B cell (primary cell): ENCODE results near the gene ALPK3. TPM values are rescaled to one million over a fixed set of nuclear protein-coding genes. Genes with fewer than 3 reads are reported as not detected.

Experiments
- ATAC-seq: fragments of 200-7000 bp; cut with Tn5 transposase; one replicate; pipeline ENCODE4 v1.10.0; 2021; ENCODE audit warnings: low read depth, mild to moderate bottlenecking, moderate number of reproducible peaks, moderate library complexity
- CTCF ChIA-PET: fragments of 350-600 bp; sonication (Branson Sonifier 250); formaldehyde crosslinking; loops from one replicate; lab custom pipeline; 2021; ENCODE audit warnings: antibody characterized with exemption, inconsistent platforms; lab: Charles Lee
- POLR2A ChIA-PET: fragments of 350-600 bp; sonication (Branson Sonifier 250); formaldehyde crosslinking; loops from one replicate; lab custom pipeline; 2021; ENCODE audit warnings: antibody characterized with exemption; lab: Charles Lee
- DNase-seq: peaks from one replicate; pipeline ENCODE4 v3.0.0; 2013
- H2AFZ ChIP-seq: 2 replicates; pipeline ENCODE4 v1.6.1; 2012; ENCODE audit warnings: mild to moderate bottlenecking, low read depth, low read length; ENCODE audit not compliant: insufficient read depth, poor library complexity, severe bottlenecking
- H3K27ac ChIP-seq, 2 donors: 1 replicate in 1 of 2; 2 replicates in 1 of 2; pipeline ENCODE4 v1.5.1; 2012 to 2013; ENCODE audit warnings: low read length in 2 of 2, mild to moderate bottlenecking in 2 of 2, moderate library complexity in 1 of 2
- H3K27me3 ChIP-seq, 4 experiments: fragments of 200-600 bp in 1 of 4; sonication (generic) in 1 of 4; replicated peaks in 1 of 4; 1 replicate in 2 of 4; 2 replicates in 2 of 4; pipeline versions ENCODE4 v1.6.1 to v1.7.0; 2013 to 2016; ENCODE audit warnings: low read length in 3 of 4, mild to moderate bottlenecking in 2 of 4, mixed read lengths in 1 of 4, moderate library complexity in 1 of 4; ENCODE audit not compliant: insufficient read depth in 4 of 4, control insufficient read depth in 3 of 4; ENCODE audit errors: control extremely low read depth in 1 of 4
- H3K36me3 ChIP-seq, 2 experiments: replicated peaks in 1 of 2; 1 replicate in 1 of 2; 2 replicates in 1 of 2; pipeline versions ENCODE4 v1.6.1 to v1.7.1; 2013; ENCODE audit warnings: low read length in 1 of 2; ENCODE audit not compliant: insufficient read depth in 2 of 2, control insufficient read depth in 1 of 2; ENCODE audit errors: control extremely low read depth in 1 of 2, extremely low read depth in 1 of 2
- H3K4me1 ChIP-seq, 2 donors: fragments of 200-600 bp in 1 of 2; sonication (generic) in 1 of 2; 1 replicate in 1 of 2; 2 replicates in 1 of 2; pipeline versions ENCODE4 v1.5.1 to v1.6.1; 2013 to 2017; ENCODE audit warnings: low read length in 2 of 2; ENCODE audit not compliant: control insufficient read depth in 2 of 2, insufficient read depth in 2 of 2
- H3K4me2 ChIP-seq: replicated peaks from 2 replicates; pipeline ENCODE3; 2012; ENCODE audit warnings: mild to moderate bottlenecking, low read depth, low read length; ENCODE audit not compliant: poor library complexity, severe bottlenecking
- H3K4me3 ChIP-seq, 5 experiments: fragments of 200-600 bp in 1 of 5; sonication (generic) in 1 of 5; 1 replicate in 3 of 5; 2 replicates in 2 of 5; pipeline versions ENCODE4 v1.5.1 to v1.7.0; 2011 to 2016; ENCODE audit warnings: low read length in 4 of 5, mild to moderate bottlenecking in 4 of 5, low read depth in 2 of 5, control low read depth in 1 of 5, moderate library complexity in 1 of 5; ENCODE audit not compliant: insufficient read depth in 1 of 5; ENCODE audit errors: control extremely low read depth in 1 of 5, extremely low read depth in 1 of 5
- H3K79me2 ChIP-seq: fragments of 200-600 bp; sonication (generic); one replicate; pipeline ENCODE4 v1.6.0; 2016; ENCODE audit warnings: low read length; ENCODE audit not compliant: control insufficient read depth, insufficient read depth
- H3K9ac ChIP-seq: fragments of 200-600 bp; sonication (generic); 2 replicates; pipeline ENCODE4 v1.6.1; 2017; ENCODE audit warnings: mild to moderate bottlenecking, low read length, moderate library complexity
- H3K9me3 ChIP-seq, 3 donors: one replicate each; pipeline versions ENCODE4 v1.6.1 to v1.7.1; 2013; ENCODE audit warnings: low read length in 2 of 3; ENCODE audit not compliant: control insufficient read depth in 2 of 3, insufficient read depth in 1 of 3; ENCODE audit errors: control extremely low read depth in 1 of 3
- H4K20me1 ChIP-seq: 2 replicates; pipeline ENCODE4 v1.6.0; 2012; ENCODE audit warnings: mild to moderate bottlenecking, low read length; ENCODE audit not compliant: insufficient read depth, control insufficient read depth, poor library complexity, severe bottlenecking
- H3K27ac Mint-ChIP-seq: one replicate; pipeline ENCODE4 v1.8.0; 2021; ENCODE audit warnings: mixed read lengths
- H3K27me3 Mint-ChIP-seq: one replicate; pipeline ENCODE4 v1.8.0; 2021; ENCODE audit warnings: mixed read lengths
- H3K4me1 Mint-ChIP-seq: one replicate; pipeline ENCODE4 v1.8.0; 2021; ENCODE audit warnings: mixed read lengths
- H3K4me3 Mint-ChIP-seq: one replicate; pipeline ENCODE4 v1.8.0; 2021; ENCODE audit warnings: mixed read lengths
- H3K9me3 Mint-ChIP-seq: one replicate; pipeline ENCODE4 v1.8.0; 2022; ENCODE audit warnings: mixed read lengths; ENCODE audit not compliant: insufficient read depth
- EZH2 ChIP-seq: IDR thresholded peaks from 2 replicates; pipeline ENCODE4 v1.6.1; 2012; ENCODE audit warnings: borderline replicate concordance, low read depth, mild to moderate bottlenecking, moderate library complexity, low read length; ENCODE audit not compliant: insufficient read depth, poor library complexity, severe bottlenecking
- WGBS: methylation state at CpG from one replicate; pipeline ENCODE4 v1.1.5; 2013; ENCODE audit warnings: missing lambda C conversion rate; ENCODE audit not compliant: insufficient coverage; 5-methylcytosine and 5-hydroxymethylcytosine counted together
- intact Hi-C: fragments of 100-400 bp; cut with micrococcal nuclease; formaldehyde crosslinking; loops from one replicate; pipeline ENCODE4 v1.10.0; 2022
- polyA plus RNA-seq: library from polyadenylated mRNA; depleted of rRNA; stranded (reverse); fragments of >200 nt; gene quantifications from 2 replicates; pipeline ENCODE4 v1.2.3, GENCODE V29; 2012
- total RNA-seq, 2 donors: library from RNA; stranded (reverse); fragments of 120-200 nt in 1 of 2; gene quantifications; 1 replicate in 1 of 2; 2 replicates in 1 of 2; pipeline versions ENCODE4 v1.2.3 to v1.2.4, GENCODE V29; 2013 to 2022
- TF ChIP-seq, protein P1 (sequence below): fragments of 200-600 bp; IDR thresholded peaks from one replicate; pipeline ENCODE4 v1.8.0; 2022; ENCODE audit warnings: antibody characterized with exemption, mild to moderate bottlenecking

Gene ALPK3
- total and polyA plus RNA-seq, 2 donors (not counting 1 experiment from before 2014, with no cell fraction given) = 0.07 to 0.15 TPM

DNA sequence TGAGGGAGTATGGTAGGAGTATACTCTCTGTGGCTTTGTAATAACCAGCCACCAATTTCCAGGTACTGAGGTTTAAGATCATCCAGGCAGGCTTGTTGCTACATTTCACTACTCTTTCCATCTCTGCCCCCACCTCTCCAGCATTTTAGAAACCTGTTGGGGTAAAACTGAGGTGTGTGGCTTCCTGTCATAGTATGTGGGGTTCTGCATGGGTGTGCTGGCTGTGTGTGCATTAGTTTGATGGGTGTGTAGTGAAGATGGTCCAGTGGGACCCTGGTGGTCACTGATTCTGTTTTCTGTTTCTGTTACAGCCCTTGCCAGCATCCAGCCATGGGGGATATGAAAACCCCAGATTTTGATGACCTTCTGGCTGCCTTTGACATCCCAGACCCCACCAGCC, 34.8 kb upstream of the ALPK3 start:
- intact Hi-C loops = no loop called here

DNA sequence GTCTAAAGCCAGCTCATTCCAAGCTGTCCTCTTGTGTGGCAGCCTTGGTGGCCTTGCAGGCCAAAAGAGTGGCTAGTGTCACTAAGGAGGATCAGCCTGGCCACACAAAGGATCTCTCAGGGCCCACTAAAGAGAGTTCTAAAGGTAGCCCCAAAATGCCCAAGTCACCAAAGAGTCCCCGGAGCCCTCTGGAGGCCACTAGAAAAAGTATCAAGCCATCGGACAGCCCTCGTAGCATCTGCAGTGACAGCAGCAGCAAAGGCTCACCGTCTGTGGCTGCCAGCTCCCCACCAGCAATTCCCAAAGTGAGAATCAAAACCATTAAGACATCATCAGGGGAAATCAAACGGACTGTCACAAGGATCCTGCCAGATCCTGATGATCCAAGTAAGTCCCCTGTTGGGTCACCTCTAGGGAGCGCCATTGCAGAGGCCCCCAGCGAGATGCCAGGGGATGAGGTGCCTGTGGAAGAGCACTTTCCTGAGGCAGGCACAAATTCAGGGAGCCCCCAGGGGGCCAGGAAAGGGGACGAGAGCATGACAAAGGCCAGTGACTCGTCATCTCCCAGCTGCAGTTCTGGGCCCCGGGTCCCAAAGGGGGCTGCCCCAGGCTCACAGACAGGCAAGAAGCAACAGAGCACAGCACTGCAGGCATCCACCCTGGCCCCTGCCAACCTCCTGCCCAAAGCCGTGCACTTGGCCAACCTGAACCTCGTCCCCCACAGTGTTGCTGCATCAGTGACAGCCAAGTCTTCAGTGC, 33.5 kb upstream of the ALPK3 start:
- TF ChIP-seq, protein P1, sequence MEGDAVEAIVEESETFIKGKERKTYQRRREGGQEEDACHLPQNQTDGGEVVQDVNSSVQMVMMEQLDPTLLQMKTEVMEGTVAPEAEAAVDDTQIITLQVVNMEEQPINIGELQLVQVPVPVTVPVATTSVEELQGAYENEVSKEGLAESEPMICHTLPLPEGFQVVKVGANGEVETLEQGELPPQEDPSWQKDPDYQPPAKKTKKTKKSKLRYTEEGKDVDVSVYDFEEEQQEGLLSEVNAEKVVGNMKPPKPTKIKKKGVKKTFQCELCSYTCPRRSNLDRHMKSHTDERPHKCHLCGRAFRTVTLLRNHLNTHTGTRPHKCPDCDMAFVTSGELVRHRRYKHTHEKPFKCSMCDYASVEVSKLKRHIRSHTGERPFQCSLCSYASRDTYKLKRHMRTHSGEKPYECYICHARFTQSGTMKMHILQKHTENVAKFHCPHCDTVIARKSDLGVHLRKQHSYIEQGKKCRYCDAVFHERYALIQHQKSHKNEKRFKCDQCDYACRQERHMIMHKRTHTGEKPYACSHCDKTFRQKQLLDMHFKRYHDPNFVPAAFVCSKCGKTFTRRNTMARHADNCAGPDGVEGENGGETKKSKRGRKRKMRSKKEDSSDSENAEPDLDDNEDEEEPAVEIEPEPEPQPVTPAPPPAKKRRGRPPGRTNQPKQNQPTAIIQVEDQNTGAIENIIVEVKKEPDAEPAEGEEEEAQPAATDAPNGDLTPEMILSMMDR = no peak
- TF ChIP-seq EZH2 = no peak
- Mint-ChIP-seq H3K27ac (peak overlapping the region; percentile 41), H3K27me3 (no peaks in the 10 kb centered on the region), H3K4me1 (peaks cover 41% of the 10 kb centered on the region), H3K4me3 (no peak overlapping the region), H3K9me3 (no peaks in the 10 kb centered on the region)
- peaks cover 0 to 68% of the 10 kb centered on the region in 2 experiments for H3K36me3 ChIP-seq
- no peak for ATAC-seq
- peaks cover 95% of the 10 kb centered on the region for H4K20me1 ChIP-seq
- no peak overlapping the region for H3K9ac ChIP-seq
- intact Hi-C loops = no loop called here
- POLR2A ChIA-PET = no interaction called here
- peaks cover 8 to 14% of the 10 kb centered on the region in 2 donors for H3K4me1 ChIP-seq
- DNase-seq = no peak
- no peak overlapping the region for H3K4me3 ChIP-seq
- peaks cover 98% of the 10 kb centered on the region for H3K79me2 ChIP-seq
- H2AFZ ChIP-seq = no peak overlapping the region
- H3K27ac ChIP-seq = no peak overlapping the region
- CTCF ChIA-PET = interaction anchor here (0.9 to 1.1 kb wide), 2 partner anchors 68 to 195 kb away, joined by 3 read pairs; partner anchors contain the start of gene SEC11A
- H3K9me3 ChIP-seq = no peaks in the 10 kb centered on the region
- H3K4me2 ChIP-seq = no peak overlapping the region
- 95% methylated on average over 12 of the region's 12 CpGs for WGBS
- no peaks in the 10 kb centered on the region for H3K27me3 ChIP-seq

More for the DNA sequence above, 34.8 kb upstream of the ALPK3 start:
- Histone ChIP-seq H2AFZ (no peak overlapping the region), H3K36me3 (peaks cover 0 to 67% of the 10 kb centered on the region in 2 experiments), H3K4me1 (peaks cover 8 to 14% of the 10 kb centered on the region in 2 donors), H3K9ac (no peak overlapping the region), H4K20me1 (peaks cover 97% of the 10 kb centered on the region), H3K27ac (no peak overlapping the region), H3K79me2 (peaks cover 97% of the 10 kb centered on the region), H3K4me2 (no peak overlapping the region), H3K27me3 (no peaks in the 10 kb centered on the region), H3K4me3 (no peak overlapping the region), H3K9me3 (no peaks in the 10 kb centered on the region)
- DNase-seq (no peak), ATAC-seq (no peak)
- Mint-ChIP-seq H3K9me3 (no peaks in the 10 kb centered on the region), H3K4me1 (peaks cover 33% of the 10 kb centered on the region), H3K4me3 (no peak overlapping the region), H3K27ac (no peak overlapping the region), H3K27me3 (no peaks in the 10 kb centered on the region)
- no peak for TF ChIP-seq EZH2
- TF ChIP-seq, protein P1 = no peak
- ChIA-PET POLR2A (no interaction called here), CTCF (interaction anchor here (1.1 kb wide), 1 partner anchor 31 kb away, joined by 3 read pairs; no protein-coding TSS in a partner anchor)
